GM12878 (cell line): ENCODE data around the gene CEP97. TPM values are rescaled to one million over a fixed set of nuclear protein-coding genes. Genes with fewer than 3 reads are reported as not detected.
A peak's percentile ranks its signal among the peaks of the same experiment; 100 is the strongest.
"Not testable (repeated sequence)": the region's sequence is repeated elsewhere in the genome, so short reads cannot be mapped to it uniquely, and the experiment has no call there.

Experiments used
- ATAC-seq: fragments of 200-7000 bp; cut with Tn5 transposase; 3 replicates; pipeline ENCODE4 v1.9.1; 2020; ENCODE audit warnings: mild to moderate bottlenecking, moderate library complexity
- BruUV-seq: library from RNA; stranded (reverse); fragments of 400-500 nt; replicated peaks from 2 replicates; lab custom pipeline; 2021; lab: Mats Ljungman, UMichigan
- CTCF ChIA-PET: fragments of 300-600 bp; sonication (Branson Sonifier 250); formaldehyde crosslinking; extraction: SDS; loops from one replicate; lab custom pipeline; 2021; ENCODE audit warnings: inconsistent platforms; lab: Yijun Ruan, JAX
- POLR2A ChIA-PET: fragments of 350-600 bp; formaldehyde crosslinking; extraction: SDS; loops from one replicate; lab custom pipeline; 2021; ENCODE audit warnings: inconsistent platforms; lab: Charles Lee
- RAD21 ChIA-PET: fragments of 300-600 bp; sonication (Branson Sonifier 250); formaldehyde crosslinking; loops from one replicate; lab custom pipeline; 2023; ENCODE audit warnings: antibody characterized with exemption; ENCODE audit not compliant: unreplicated experiment; lab: Charles Lee
- SMC1A ChIA-PET: fragments of 300-600 bp; sonication (Branson Sonifier 250); formaldehyde crosslinking; loops from one replicate; lab custom pipeline; 2023; ENCODE audit not compliant: unreplicated experiment, uncharacterized antibody; lab: Charles Lee
- DNase-seq: peaks from one replicate; pipeline ENCODE4 v3.0.0-alpha.2; 2011; ENCODE audit warnings: low read depth, low spot score
- FAIRE-seq: peaks from 3 replicates; lab custom pipeline; 2011; peaks lifted over from hg19 to GRCh38; lab: Jason Lieb, UNC
- H2AFZ ChIP-seq: 2 replicates; pipeline ENCODE4 v1.6.0; 2011; ENCODE audit warnings: low read depth, low read length, control low read depth; ENCODE audit not compliant: control insufficient read depth
- H3K27ac ChIP-seq: 2 replicates; pipeline ENCODE4 v1.5.1; 2011; ENCODE audit warnings: control low read depth; ENCODE audit not compliant: control insufficient read depth, insufficient read depth
- H3K27me3 ChIP-seq, 2 experiments: replicated peaks in 1 of 2; 2 replicates each; pipeline versions ENCODE4 v1.6.0 to v1.6.1; 2011; ENCODE audit warnings: low read length in 1 of 2; ENCODE audit not compliant: control insufficient read depth in 2 of 2, insufficient read depth in 2 of 2
- H3K36me3 ChIP-seq, 2 experiments: 2 replicates each; pipeline ENCODE4 v1.5.1; 2011; ENCODE audit warnings: low read length in 1 of 2; ENCODE audit not compliant: control insufficient read depth in 2 of 2, insufficient read depth in 2 of 2
- H3K4me1 ChIP-seq: 2 replicates; pipeline ENCODE4 v1.6.1; 2011; ENCODE audit warnings: mild to moderate bottlenecking, low read length, moderate library complexity, mixed read lengths; ENCODE audit not compliant: control insufficient read depth, insufficient read depth
- H3K4me2 ChIP-seq: 2 replicates; pipeline ENCODE4 v1.6.0; 2011; ENCODE audit warnings: control low read depth; ENCODE audit not compliant: control insufficient read depth, insufficient read depth
- H3K4me3 ChIP-seq: fragments of 200-600 bp; sonication (generic); 2 replicates; pipeline ENCODE4 v1.5.1; 2016
- H3K79me2 ChIP-seq: 2 replicates; pipeline ENCODE4 v1.6.0; 2011; ENCODE audit warnings: low read length; ENCODE audit not compliant: control insufficient read depth, insufficient read depth
- H3K9ac ChIP-seq: 2 replicates; pipeline ENCODE4 v1.8.0; 2011; ENCODE audit warnings: low read length, control low read depth, mixed read lengths; ENCODE audit not compliant: control insufficient read depth, insufficient read depth
- H3K9me3 ChIP-seq: replicated peaks from 3 replicates; pipeline ENCODE4 v1.5.1; 2011; ENCODE audit warnings: mild to moderate bottlenecking, low read length; ENCODE audit not compliant: control insufficient read depth, insufficient read depth
- H4K20me1 ChIP-seq: 2 replicates; pipeline ENCODE4 v1.6.0; 2011; ENCODE audit not compliant: control insufficient read depth, insufficient read depth
- RAD21 ChIP-seq: IDR thresholded peaks from 2 replicates; pipeline ENCODE4 v1.6.1; 2011; ENCODE audit warnings: mild to moderate bottlenecking, low read depth, low read length, moderate library complexity; ENCODE audit not compliant: insufficient read depth
- YY1 ChIP-seq: IDR thresholded peaks from 2 replicates; pipeline ENCODE4 v1.6.1; 2011; ENCODE audit warnings: low read depth, mild to moderate bottlenecking, low read length
- ZBTB33 ChIP-seq: fragments of 450-650 bp; IDR thresholded peaks from 2 replicates; pipeline ENCODE4 v1.6.1; 2017; ENCODE audit warnings: mild to moderate bottlenecking
- WGBS: methylation state at CpG from one replicate; pipeline ENCODE4 v1.1.6; 2016; ENCODE audit warnings: low lambda C conversion rate; ENCODE audit not compliant: insufficient replicate concordance, insufficient coverage; ENCODE audit errors: missing lambda C conversion rate; 5-methylcytosine and 5-hydroxymethylcytosine counted together
- in situ Hi-C: fragments of 300-500 bp; cut with MboI; formaldehyde crosslinking; loops from 9 replicates; pipeline ENCODE4 v1.14.3; 2018; ENCODE audit warnings: mixed read lengths
- intact Hi-C: fragments of 100-400 bp; cut with micrococcal nuclease; formaldehyde crosslinking; loops from one replicate; pipeline ENCODE4 v1.14.2; 2022; ENCODE audit not compliant: unreplicated experiment
- polyA plus RNA-seq, 11 experiments: library from polyadenylated mRNA; depleted of rRNA in 4 of 11; unstranded in 6 of 11; stranded (reverse) in 5 of 11; fragments of >200 nt; fragmentation: Nextera tagmentation in 4 of 11; fragmentation: Illumina TruSeq in 1 of 11; extraction: Ambion mirVana in 4 of 11; extraction: Trizol in 1 of 11; gene quantifications; 1 replicate in 1 of 11; 2 replicates in 10 of 11; pipeline versions ENCODE4 v1.2.1 to v1.2.3, GENCODE V29; 2011 to 2016; ENCODE audit warnings: inconsistent platforms in 2 of 11, missing spikeins in 2 of 11, low read depth in 1 of 11
- total RNA-seq, 4 experiments: library from RNA; depleted of rRNA in 3 of 4; stranded (reverse); fragments of >200 nt in 3 of 4; fragmentation: Illumina TruSeq in 1 of 4; extraction: Trizol in 1 of 4; gene quantifications; 2 replicates each; pipeline versions ENCODE4 v1.2.1 to v1.2.3, GENCODE V29; 2013 to 2021
- TF ChIP-seq, protein P1 (sequence below), 3 experiments: IDR thresholded peaks in 2 of 3; conservative IDR thresholded peaks in 1 of 3; 2 replicates each; pipeline ENCODE4 v1.5.1; 2011; ENCODE audit warnings: low read depth in 3 of 3, low read length in 3 of 3, mild to moderate bottlenecking in 3 of 3, control low read depth in 2 of 3, moderate library complexity in 2 of 3, inconsistent platforms in 1 of 3, mixed read lengths in 1 of 3; ENCODE audit not compliant: control insufficient read depth in 2 of 3, insufficient read depth in 1 of 3; ENCODE audit errors: extremely low read depth in 1 of 3

The CEP97 gene
- total and polyA plus RNA-seq, 10 of the 15 experiments (the other 5 are each of a cell fraction or from before 2014, with no cell fraction given), result 1.9 to 13.7 (median 5.8) TPM

GRCh38 chr3:101693540-101693939 is 30.9 kb upstream of the CEP97 start:
- FAIRE-seq, H3K9ac ChIP-seq, H3K9me3 ChIP-seq, H3K4me3 ChIP-seq, in situ Hi-C loops, H4K20me1 ChIP-seq, SMC1A ChIA-PET, H3K36me3 ChIP-seq, RAD21 ChIA-PET, DNase-seq, H3K4me1 ChIP-seq, H3K79me2 ChIP-seq, intact Hi-C loops, H3K4me2 ChIP-seq, H2AFZ ChIP-seq, H3K27me3 ChIP-seq, H3K27ac ChIP-seq, POLR2A ChIA-PET, BruUV-seq: not testable (repeated sequence)
- CTCF ChIA-PET, result interaction anchor here (1.0 to 3.0 kb wide), 6 partner anchors 86 to 532 kb away, joined by 3 to 10 read pairs (median 4); no protein-coding TSS in a partner anchor
- TF ChIP-seq YY1 (peak; percentile 72), RAD21 (peak; percentile 64), ZBTB33 (peak; percentile 79)
- TF ChIP-seq, protein P1, sequence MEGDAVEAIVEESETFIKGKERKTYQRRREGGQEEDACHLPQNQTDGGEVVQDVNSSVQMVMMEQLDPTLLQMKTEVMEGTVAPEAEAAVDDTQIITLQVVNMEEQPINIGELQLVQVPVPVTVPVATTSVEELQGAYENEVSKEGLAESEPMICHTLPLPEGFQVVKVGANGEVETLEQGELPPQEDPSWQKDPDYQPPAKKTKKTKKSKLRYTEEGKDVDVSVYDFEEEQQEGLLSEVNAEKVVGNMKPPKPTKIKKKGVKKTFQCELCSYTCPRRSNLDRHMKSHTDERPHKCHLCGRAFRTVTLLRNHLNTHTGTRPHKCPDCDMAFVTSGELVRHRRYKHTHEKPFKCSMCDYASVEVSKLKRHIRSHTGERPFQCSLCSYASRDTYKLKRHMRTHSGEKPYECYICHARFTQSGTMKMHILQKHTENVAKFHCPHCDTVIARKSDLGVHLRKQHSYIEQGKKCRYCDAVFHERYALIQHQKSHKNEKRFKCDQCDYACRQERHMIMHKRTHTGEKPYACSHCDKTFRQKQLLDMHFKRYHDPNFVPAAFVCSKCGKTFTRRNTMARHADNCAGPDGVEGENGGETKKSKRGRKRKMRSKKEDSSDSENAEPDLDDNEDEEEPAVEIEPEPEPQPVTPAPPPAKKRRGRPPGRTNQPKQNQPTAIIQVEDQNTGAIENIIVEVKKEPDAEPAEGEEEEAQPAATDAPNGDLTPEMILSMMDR (IDR thresholded peaks at IDR 0.05 in 2 of 3, conservative IDR thresholded peaks at IDR 0.05 in 1 of 3; ENCODE audit: control insufficient read depth in 2 of 3, extremely low read depth in 1 of 3, insufficient read depth in 1 of 3, low read depth in 3 of 3, low read length in 3 of 3), result peak; percentile 47 to 61 (median 50)
- peak; percentile 95 for ATAC-seq
- 31% methylated on average over 13 of the region's 13 CpGs for WGBS

GRCh38 chr3:101694836-101695235 is 29.6 kb upstream of the CEP97 start:
- BruUV-seq, H2AFZ ChIP-seq, H3K4me1 ChIP-seq, POLR2A ChIA-PET, ATAC-seq, H3K27ac ChIP-seq, H3K9ac ChIP-seq, DNase-seq, H3K36me3 ChIP-seq, H3K27me3 ChIP-seq, H4K20me1 ChIP-seq, H3K9me3 ChIP-seq, in situ Hi-C loops, H3K4me2 ChIP-seq, FAIRE-seq, H3K79me2 ChIP-seq, H3K4me3 ChIP-seq: not testable (repeated sequence)
- CTCF ChIA-PET, result interaction anchor here (0.7 to 3.0 kb wide), 4 partner anchors 98 to 531 kb away, joined by 3 to 10 read pairs (median 4); no protein-coding TSS in a partner anchor
- SMC1A ChIA-PET, result interaction anchor here (0.6 kb wide), 1 partner anchor 108 kb away, joined by 4 read pairs; no protein-coding TSS in a partner anchor
- intact Hi-C loops, result loop anchor here (1.0 to 5.0 kb wide), 3 partner anchors 108 to 842 kb away; no protein-coding TSS in a partner anchor
- RAD21 ChIA-PET, result interaction anchor here (0.8 kb wide), 1 partner anchor 108 kb away, joined by 3 read pairs; no protein-coding TSS in a partner anchor
- 81% methylated on average over 4 of the region's 4 CpGs for WGBS
